IMR-90 (cell line): ENCODE measurements around the gene KLF2. TPM values are rescaled to one million over a fixed set of nuclear protein-coding genes. Genes with fewer than 3 reads are reported as not detected.

Experiments used
- ATAC-seq: fragments of 200-7000 bp; cut with Tn5 transposase; 2 replicates; pipeline ENCODE4 v1.9.1; 2020; ENCODE audit warnings: low read depth, mild to moderate bottlenecking, moderate library complexity
- BruUV-seq: library from RNA; stranded (reverse); fragments of 400-500 nt; replicated peaks from 2 replicates; lab custom pipeline; 2021; lab: Mats Ljungman, UMichigan
- CTCF ChIA-PET: fragments of 300-600 bp; formaldehyde crosslinking; extraction: SDS; loops from one replicate; lab custom pipeline; 2021; ENCODE audit warnings: antibody characterized with exemption; lab: Yijun Ruan, JAX
- POLR2A ChIA-PET: fragments of 300-600 bp; sonication (Branson Sonifier 250); formaldehyde crosslinking; loops from one replicate; lab custom pipeline; 2022; ENCODE audit warnings: antibody characterized with exemption; ENCODE audit not compliant: unreplicated experiment; lab: Charles Lee
- DNase-seq: peaks from one replicate; pipeline ENCODE4 v3.0.0; 2013
- H2AFZ ChIP-seq: replicated peaks from 2 replicates; pipeline ENCODE3; 2013; ENCODE audit warnings: low read length, mild to moderate bottlenecking; ENCODE audit not compliant: poor library complexity
- H2AK5ac ChIP-seq: 2 replicates; pipeline ENCODE4 v1.6.1; 2013; ENCODE audit warnings: low read depth, low read length, inconsistent platforms
- H2AK9ac ChIP-seq: replicated peaks from 2 replicates; pipeline ENCODE3; 2013; ENCODE audit warnings: mild to moderate bottlenecking, low read depth, low read length, moderate library complexity; ENCODE audit not compliant: poor library complexity
- H2BK120ac ChIP-seq: 2 replicates; pipeline ENCODE4 v1.6.1; 2013; ENCODE audit warnings: low read depth, low read length, inconsistent platforms
- H2BK15ac ChIP-seq: 3 replicates; pipeline ENCODE4 v1.6.1; 2013; ENCODE audit warnings: low read depth, low read length, inconsistent platforms
- H2BK20ac ChIP-seq: 2 replicates; pipeline ENCODE4 v1.6.1; 2013; ENCODE audit warnings: low read depth, mild to moderate bottlenecking, inconsistent platforms, low read length, moderate library complexity
- H2BK5ac ChIP-seq: 2 replicates; pipeline ENCODE4 v1.6.1; 2013; ENCODE audit warnings: mild to moderate bottlenecking, low read depth, low read length, inconsistent platforms; ENCODE audit not compliant: poor library complexity, severe bottlenecking
- H3K14ac ChIP-seq: replicated peaks from 2 replicates; pipeline ENCODE4 v1.6.1; 2013; ENCODE audit warnings: low read depth, low read length, inconsistent platforms
- H3K18ac ChIP-seq: 2 replicates; pipeline ENCODE4 v1.6.1; 2013; ENCODE audit warnings: low read depth, low read length, control low read depth
- H3K23ac ChIP-seq: 2 replicates; pipeline ENCODE4 v1.6.1; 2013; ENCODE audit warnings: low read depth, low read length, inconsistent platforms
- H3K27ac ChIP-seq: 2 replicates; pipeline ENCODE4 v1.5.1; 2013; ENCODE audit warnings: mild to moderate bottlenecking, control low read depth, low read length; ENCODE audit not compliant: insufficient read depth
- H3K27me3 ChIP-seq: 2 replicates; pipeline ENCODE4 v1.6.1; 2013; ENCODE audit warnings: low read length; ENCODE audit not compliant: control insufficient read depth, insufficient read depth
- H3K36me3 ChIP-seq: 2 replicates; pipeline ENCODE4 v1.6.1; 2013; ENCODE audit warnings: low read length, mixed read lengths; ENCODE audit not compliant: control insufficient read depth, insufficient read depth
- H3K4ac ChIP-seq: 2 replicates; pipeline ENCODE4 v1.6.1; 2013; ENCODE audit warnings: low read depth, low read length, inconsistent platforms
- H3K4me1 ChIP-seq: 2 replicates; pipeline ENCODE4 v1.6.1; 2013; ENCODE audit warnings: low read length, mixed read lengths; ENCODE audit not compliant: control insufficient read depth, insufficient read depth
- H3K4me2 ChIP-seq: 2 replicates; pipeline ENCODE4 v1.6.1; 2013; ENCODE audit warnings: low read depth, mild to moderate bottlenecking, control low read depth, low read length, moderate library complexity
- H3K4me3 ChIP-seq: 2 replicates; pipeline ENCODE4 v1.5.1; 2013; ENCODE audit warnings: low read depth, mild to moderate bottlenecking, control low read depth, low read length, moderate library complexity; ENCODE audit not compliant: insufficient read depth
- H3K56ac ChIP-seq: 2 replicates; pipeline ENCODE4 v1.6.1; 2013; ENCODE audit warnings: low read length, inconsistent platforms; ENCODE audit not compliant: insufficient read depth; ENCODE audit errors: extremely low read depth
- H3K79me1 ChIP-seq, 2 experiments: 2 replicates each; pipeline ENCODE4 v1.6.1; 2013; ENCODE audit warnings: low read length in 2 of 2, inconsistent platforms in 1 of 2, low read depth in 1 of 2
- H3K9ac ChIP-seq: 2 replicates; pipeline ENCODE4 v1.6.1; 2013; ENCODE audit warnings: low read depth, low read length, control low read depth
- H3K9me1 ChIP-seq: 2 replicates; pipeline ENCODE4 v1.6.1; 2013; ENCODE audit warnings: low read length, inconsistent platforms; ENCODE audit not compliant: insufficient read depth
- H3K9me3 ChIP-seq: 2 replicates; pipeline ENCODE4 v1.6.1; 2013; ENCODE audit warnings: low read length; ENCODE audit not compliant: control insufficient read depth, insufficient read depth
- H4K20me1 ChIP-seq: 2 replicates; pipeline ENCODE4 v1.6.1; 2013; ENCODE audit warnings: low read length, inconsistent platforms; ENCODE audit not compliant: insufficient read depth
- H4K5ac ChIP-seq: 2 replicates; pipeline ENCODE4 v1.6.1; 2013; ENCODE audit warnings: mild to moderate bottlenecking, low read depth, low read length, control low read depth
- H4K8ac ChIP-seq, 2 experiments: 2 replicates each; pipeline ENCODE4 v1.6.1; 2013; ENCODE audit warnings: low read depth in 2 of 2, low read length in 2 of 2, control low read depth in 1 of 2, inconsistent platforms in 1 of 2
- H4K91ac ChIP-seq: 2 replicates; pipeline ENCODE4 v1.6.1; 2013; ENCODE audit warnings: low read depth, low read length, inconsistent platforms; ENCODE audit not compliant: insufficient read depth
- BHLHE40 ChIP-seq: fragments of 150-350 bp; IDR thresholded peaks from 2 replicates; pipeline ENCODE4 v1.6.1; 2016; ENCODE audit warnings: mild to moderate bottlenecking, low read depth, low read length
- CEBPB ChIP-seq: IDR thresholded peaks from 2 replicates; pipeline ENCODE4 v1.6.1; 2012; ENCODE audit warnings: low read depth, low read length, improper control_type of control experiment
- CHD1 ChIP-seq: IDR thresholded peaks from 2 replicates; pipeline ENCODE4 v1.6.1; 2012; ENCODE audit warnings: low read depth, low read length, improper control_type of control experiment
- ELK1 ChIP-seq: fragments of 150-350 bp; IDR thresholded peaks from 2 replicates; pipeline ENCODE4 v1.6.1; 2016; ENCODE audit warnings: low read depth, mild to moderate bottlenecking, low read length, moderate library complexity, borderline replicate concordance
- FOS ChIP-seq: fragments of 150-350 bp; IDR thresholded peaks from 2 replicates; pipeline ENCODE4 v1.6.1; 2016; ENCODE audit warnings: low read depth, low read length
- MAFK ChIP-seq: IDR thresholded peaks from 2 replicates; pipeline ENCODE4 v1.6.1; 2012; ENCODE audit warnings: low read depth, low read length, improper control_type of control experiment
- MAZ ChIP-seq: IDR thresholded peaks from 2 replicates; pipeline ENCODE4 v1.6.1; 2012; ENCODE audit warnings: low read depth, mild to moderate bottlenecking, low read length, improper control_type of control experiment, moderate library complexity, borderline replicate concordance
- MXI1 ChIP-seq: IDR thresholded peaks from 2 replicates; pipeline ENCODE4 v1.6.1; 2012; ENCODE audit warnings: low read depth, mild to moderate bottlenecking, low read length, moderate library complexity, borderline replicate concordance
- NFE2L2 ChIP-seq: fragments of 150-350 bp; IDR thresholded peaks from 2 replicates; pipeline ENCODE4 v1.6.1; 2016; ENCODE audit warnings: low read depth, mild to moderate bottlenecking, low read length
- POLR2A ChIP-seq: IDR thresholded peaks from 2 replicates; pipeline ENCODE4 v1.6.1; 2012; ENCODE audit warnings: mild to moderate bottlenecking, low read depth, low read length
- RAD21 ChIP-seq: IDR thresholded peaks from 2 replicates; pipeline ENCODE4 v1.6.1; 2012; ENCODE audit warnings: low read length, improper control_type of control experiment
- RCOR1 ChIP-seq: IDR thresholded peaks from 2 replicates; pipeline ENCODE4 v1.6.1; 2012; ENCODE audit warnings: mild to moderate bottlenecking, low read length, improper control_type of control experiment; ENCODE audit not compliant: insufficient replicate concordance
- WGBS, 2 experiments: methylation state at CpG; one replicate each; pipeline versions ENCODE4 v1.1.5 to v1.1.7; 2013; ENCODE audit warnings: missing lambda C conversion rate in 2 of 2; ENCODE audit not compliant: insufficient read length in 1 of 2; ENCODE audit errors: extremely low coverage in 2 of 2; 5-methylcytosine and 5-hydroxymethylcytosine counted together
- dilution Hi-C: fragments of 300-500 bp; cut with HindIII; formaldehyde crosslinking; loops from one replicate; pipeline ENCODE4 v1.14.3; 2018; ENCODE audit warnings: low sequenced_read_pairs; ENCODE audit not compliant: unreplicated experiment
- in situ Hi-C: fragments of 300-500 bp; cut with MboI; formaldehyde crosslinking; loops from 3 replicates; pipeline ENCODE4 v1.14.3; 2019; ENCODE audit warnings: low sequenced_read_pairs, inconsistent platforms, mixed read lengths
- intact Hi-C: fragments of 100-400 bp; cut with micrococcal nuclease; formaldehyde crosslinking; loops from 2 replicates; pipeline ENCODE4 v1.10.0; 2022
- polyA plus RNA-seq, 3 experiments: library from polyadenylated mRNA; depleted of rRNA; stranded (reverse); fragments of >200 nt; gene quantifications; 2 replicates each; pipeline ENCODE4 v1.2.3, GENCODE V29; 2012; ENCODE audit warnings: low replicate concordance in 1 of 3
- total RNA-seq: library from RNA; depleted of rRNA; stranded (reverse); fragments of >200 nt; gene quantifications from 2 replicates; pipeline ENCODE4 v1.2.3, GENCODE V29; 2012
- TF ChIP-seq, protein P1 (sequence below): fragments of 150-350 bp; IDR thresholded peaks from 2 replicates; pipeline ENCODE4 v1.6.1; 2017; ENCODE audit warnings: mild to moderate bottlenecking, antibody characterized with exemption, low read length, low read depth
- TF ChIP-seq, protein P2 (sequence below): conservative IDR thresholded peaks from 2 replicates; pipeline ENCODE4 v1.5.1; 2012; ENCODE audit warnings: mild to moderate bottlenecking, low read depth, low read length, improper control_type of control experiment

Gene KLF2
- total and polyA plus RNA-seq, 2 of the 4 experiments (the other 2 are of a cell fraction): 1.1 to 34.4 TPM

GRCh38 chr19:16375936-16376185 lies 51.2 kb downstream of the KLF2 start:
- Histone ChIP-seq H2BK15ac (no peak overlapping the region), H3K27ac (no peak overlapping the region), H3K9me1 (peaks cover 20% of the 10 kb centered on the region; the same call in 1 of the 2 replicates), H3K9me3 (no peaks in the 10 kb centered on the region), H2AFZ (no peak overlapping the region), H3K14ac (no peak overlapping the region), H2AK5ac (no peak overlapping the region), H3K79me1 (peaks cover 0 to 29% of the 10 kb centered on the region in 2 experiments; a peak in 2 of 4 replicates), H3K56ac (no peak overlapping the region), H2BK120ac (no peak overlapping the region), H4K5ac (no peak overlapping the region), H4K91ac (no peak overlapping the region), H3K18ac (no peak overlapping the region), H4K20me1 (0 out of 2 replicates have a peak, but pooled peaks cover 10% of the 10 kb centered on the region), H3K36me3 (peaks cover 19% of the 10 kb centered on the region), H2AK9ac (no peak overlapping the region), H2BK5ac (no peak overlapping the region), H3K27me3 (no peaks in the 10 kb centered on the region), H3K4me2 (no peak overlapping the region), H3K9ac (no peak overlapping the region), H3K4me3 (no peak overlapping the region), H3K4ac (no peak overlapping the region), H3K4me1 (peaks cover 10% of the 10 kb centered on the region; the same call in 1 of the 2 replicates), H2BK20ac (no peak overlapping the region), H4K8ac (no peak overlapping the region), H3K23ac (no peak overlapping the region)
- BruUV-seq: no TSS peak
- WGBS, 2 experiments: 100% methylated on average over 5 of the region's 7 CpGs; no CpG with 5 or more reads in 1 of the 2 experiments
- in situ Hi-C loops (no loop called here), intact Hi-C loops (no loop called here), dilution Hi-C loops (no loop called here)
- ChIA-PET CTCF (no interaction called here), POLR2A (no interaction called here)
- TF ChIP-seq RCOR1: no peak
- TF ChIP-seq MXI1: no peak
- no peak for TF ChIP-seq CHD1
- TF ChIP-seq, protein P1, sequence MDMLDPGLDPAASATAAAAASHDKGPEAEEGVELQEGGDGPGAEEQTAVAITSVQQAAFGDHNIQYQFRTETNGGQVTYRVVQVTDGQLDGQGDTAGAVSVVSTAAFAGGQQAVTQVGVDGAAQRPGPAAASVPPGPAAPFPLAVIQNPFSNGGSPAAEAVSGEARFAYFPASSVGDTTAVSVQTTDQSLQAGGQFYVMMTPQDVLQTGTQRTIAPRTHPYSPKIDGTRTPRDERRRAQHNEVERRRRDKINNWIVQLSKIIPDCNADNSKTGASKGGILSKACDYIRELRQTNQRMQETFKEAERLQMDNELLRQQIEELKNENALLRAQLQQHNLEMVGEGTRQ: no peak
- no peak for TF ChIP-seq RAD21
- TF ChIP-seq, protein P2, sequence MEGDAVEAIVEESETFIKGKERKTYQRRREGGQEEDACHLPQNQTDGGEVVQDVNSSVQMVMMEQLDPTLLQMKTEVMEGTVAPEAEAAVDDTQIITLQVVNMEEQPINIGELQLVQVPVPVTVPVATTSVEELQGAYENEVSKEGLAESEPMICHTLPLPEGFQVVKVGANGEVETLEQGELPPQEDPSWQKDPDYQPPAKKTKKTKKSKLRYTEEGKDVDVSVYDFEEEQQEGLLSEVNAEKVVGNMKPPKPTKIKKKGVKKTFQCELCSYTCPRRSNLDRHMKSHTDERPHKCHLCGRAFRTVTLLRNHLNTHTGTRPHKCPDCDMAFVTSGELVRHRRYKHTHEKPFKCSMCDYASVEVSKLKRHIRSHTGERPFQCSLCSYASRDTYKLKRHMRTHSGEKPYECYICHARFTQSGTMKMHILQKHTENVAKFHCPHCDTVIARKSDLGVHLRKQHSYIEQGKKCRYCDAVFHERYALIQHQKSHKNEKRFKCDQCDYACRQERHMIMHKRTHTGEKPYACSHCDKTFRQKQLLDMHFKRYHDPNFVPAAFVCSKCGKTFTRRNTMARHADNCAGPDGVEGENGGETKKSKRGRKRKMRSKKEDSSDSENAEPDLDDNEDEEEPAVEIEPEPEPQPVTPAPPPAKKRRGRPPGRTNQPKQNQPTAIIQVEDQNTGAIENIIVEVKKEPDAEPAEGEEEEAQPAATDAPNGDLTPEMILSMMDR: no peak
- TF ChIP-seq CEBPB: no peak
- TF ChIP-seq ELK1: no peak
- no peak for TF ChIP-seq FOS
- no peak for TF ChIP-seq NFE2L2
- no peak for TF ChIP-seq MAFK
- no peak for TF ChIP-seq MAZ
- TF ChIP-seq BHLHE40: no peak
- TF ChIP-seq POLR2A: no peak
- DNase-seq: no peak
- no peak for ATAC-seq
